Measurements from ENCODE around the gene EPHA3. TPM values are rescaled to one million over a fixed set of nuclear protein-coding genes. Genes with fewer than 3 reads are reported as not detected.

The EPHA3 gene
- total RNA-seq, 1 donor from 2014 or later: not detected

DNA sequence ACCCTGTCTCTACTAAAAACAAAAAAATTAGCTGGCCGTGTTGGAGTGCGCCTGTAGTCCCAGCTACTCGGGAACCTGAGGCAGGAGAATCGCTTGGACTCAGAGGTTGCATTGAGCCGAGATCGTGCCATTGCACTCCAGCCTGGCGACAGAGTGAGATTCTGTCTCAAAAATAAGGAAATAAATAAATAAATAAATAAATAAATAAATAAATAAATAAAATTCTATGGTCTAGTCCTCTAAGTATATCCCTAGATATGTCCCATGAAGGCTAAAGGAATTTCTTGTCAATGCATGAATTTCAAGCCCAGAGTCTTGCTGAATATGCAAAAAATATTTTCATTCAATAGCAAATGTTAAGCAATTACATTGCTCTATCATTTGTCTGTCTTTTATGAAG lies 149.0 kb downstream of the EPHA3 start:
- intact Hi-C loops (cut with micrococcal nuclease): no loop called here
- H3K4me3 Mint-ChIP-seq: no peak overlapping the region
- DNase-seq (ENCODE audit: low spot score): no peak
- no peak overlapping the region for H3K27ac Mint-ChIP-seq
- no peaks in the 10 kb centered on the region for H3K4me1 Mint-ChIP-seq (ENCODE audit: low read depth)
- no peaks in the 10 kb centered on the region for H3K36me3 Mint-ChIP-seq (ENCODE audit: low read depth)
- H3K27me3 Mint-ChIP-seq (ENCODE audit: insufficient read depth): no peaks in the 10 kb centered on the region
- H3K9me3 Mint-ChIP-seq: no peaks in the 10 kb centered on the region

DNA sequence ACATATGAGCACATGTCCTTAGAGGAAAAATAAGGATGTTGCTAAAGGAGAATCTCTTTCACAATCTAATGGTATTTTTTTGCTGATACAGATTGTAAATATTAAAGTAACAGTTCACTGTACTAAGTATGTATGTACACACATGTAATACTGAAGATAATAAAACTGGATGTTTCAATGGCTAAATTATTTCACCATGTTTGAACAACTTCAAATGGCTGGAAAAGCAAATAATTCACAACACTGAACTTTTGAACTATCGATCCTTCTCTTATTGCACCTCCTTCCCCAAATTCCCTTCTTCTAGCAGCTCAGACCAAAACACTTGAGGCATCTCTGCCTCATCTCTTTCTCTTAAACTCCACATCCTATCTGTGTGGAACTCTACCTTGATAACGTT lies 149.5 kb downstream of the EPHA3 start:
- DNase-seq (ENCODE audit: low spot score): no peak
- intact Hi-C loops (cut with micrococcal nuclease): no loop called here
- Mint-ChIP-seq H3K9me3 (no peaks in the 10 kb centered on the region), H3K36me3 (ENCODE audit: low read depth) (no peaks in the 10 kb centered on the region), H3K27ac (no peak overlapping the region), H3K4me3 (no peak overlapping the region), H3K4me1 (ENCODE audit: low read depth) (no peaks in the 10 kb centered on the region), H3K27me3 (ENCODE audit: insufficient read depth) (no peaks in the 10 kb centered on the region)

DNA sequence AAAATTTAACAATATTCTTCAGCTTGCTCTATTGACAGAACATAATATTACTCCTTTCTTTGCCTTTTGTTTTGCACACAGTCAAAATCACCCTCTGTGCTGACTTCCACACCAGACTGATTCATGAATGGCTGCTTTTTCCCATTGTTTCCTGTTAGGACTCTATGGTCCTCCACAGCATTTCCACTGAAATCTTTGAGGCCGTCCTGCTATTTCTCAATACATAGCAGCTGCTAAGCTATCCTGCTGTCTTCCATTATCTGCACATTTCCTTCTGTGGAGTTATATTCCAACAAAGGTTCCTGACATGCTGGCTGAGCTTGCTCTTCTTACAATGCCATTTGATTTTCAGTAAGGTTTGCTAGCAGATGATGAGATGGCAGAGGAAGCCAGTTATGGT lies 153.3 kb downstream of the EPHA3 start:
- no peaks in the 10 kb centered on the region for H3K27me3 Mint-ChIP-seq (ENCODE audit: insufficient read depth)
- intact Hi-C loops (cut with micrococcal nuclease): no loop called here
- no peak for DNase-seq (ENCODE audit: low spot score)
- H3K9me3 Mint-ChIP-seq: no peaks in the 10 kb centered on the region
- H3K4me3 Mint-ChIP-seq: no peak overlapping the region
- H3K36me3 Mint-ChIP-seq (ENCODE audit: low read depth): no peaks in the 10 kb centered on the region
- no peak overlapping the region for H3K27ac Mint-ChIP-seq
- no peaks in the 10 kb centered on the region for H3K4me1 Mint-ChIP-seq (ENCODE audit: low read depth)

DNA sequence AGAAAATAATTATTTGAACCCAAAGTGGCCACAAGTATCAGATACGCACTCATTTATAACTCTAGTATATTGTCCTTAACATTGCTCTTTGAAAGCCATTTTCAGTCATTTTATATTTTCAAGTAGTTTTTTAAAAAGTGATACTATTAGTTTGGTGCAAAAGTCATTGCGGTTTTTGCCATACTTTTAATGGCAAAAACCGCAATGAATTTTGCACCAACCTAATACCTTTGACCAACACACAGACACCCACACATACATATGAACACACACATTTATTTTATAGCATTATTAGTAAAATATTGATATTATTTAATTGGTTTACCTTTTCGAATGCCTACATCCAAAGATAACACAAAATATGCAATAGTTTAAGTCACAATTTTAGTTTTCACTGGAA lies 154.3 kb downstream of the EPHA3 start:
- no peak overlapping the region for H3K27ac Mint-ChIP-seq
- DNase-seq (ENCODE audit: low spot score): no peak
- H3K4me3 Mint-ChIP-seq: no peak overlapping the region
- no peaks in the 10 kb centered on the region for H3K4me1 Mint-ChIP-seq (ENCODE audit: low read depth)
- no peaks in the 10 kb centered on the region for H3K27me3 Mint-ChIP-seq (ENCODE audit: insufficient read depth)
- intact Hi-C loops (cut with micrococcal nuclease): no loop called here
- no peaks in the 10 kb centered on the region for H3K9me3 Mint-ChIP-seq
- no peaks in the 10 kb centered on the region for H3K36me3 Mint-ChIP-seq (ENCODE audit: low read depth)

DNA sequence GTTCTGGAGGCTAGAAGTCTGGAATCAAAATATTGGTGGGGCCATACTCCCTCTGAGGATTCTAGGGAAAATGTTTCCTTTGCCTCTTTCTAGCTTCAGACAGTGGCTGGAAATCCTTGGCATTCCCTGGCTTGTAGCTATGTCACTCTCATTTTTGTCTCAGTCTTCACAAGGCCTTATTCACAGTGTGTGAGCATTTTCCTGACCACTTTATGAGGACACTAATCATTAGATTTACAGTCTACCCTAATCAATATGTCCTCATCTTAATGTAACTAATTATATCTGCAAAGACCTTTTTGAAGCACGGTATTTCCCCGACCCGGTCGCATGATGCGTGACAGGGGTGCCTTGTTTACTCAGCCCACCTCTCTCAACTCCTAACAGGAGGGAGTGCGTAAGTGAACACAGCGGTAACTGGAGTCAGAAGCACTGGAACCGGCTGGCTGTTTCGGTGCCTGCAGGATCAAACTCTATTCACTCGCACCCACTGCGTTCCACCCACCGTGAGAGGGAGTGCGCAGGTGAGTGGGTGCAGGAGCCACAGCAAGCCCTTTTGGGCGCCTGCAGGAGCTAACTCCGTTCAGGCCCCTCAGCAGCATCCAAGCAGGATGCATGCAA lies 155.0 kb downstream of the EPHA3 start:
- intact Hi-C loops (cut with micrococcal nuclease): no loop called here
- Mint-ChIP-seq H3K4me3 (no peak overlapping the region), H3K4me1 (ENCODE audit: low read depth) (no peaks in the 10 kb centered on the region), H3K36me3 (ENCODE audit: low read depth) (no peaks in the 10 kb centered on the region), H3K27ac (no peak overlapping the region), H3K27me3 (ENCODE audit: insufficient read depth) (no peaks in the 10 kb centered on the region), H3K9me3 (no peaks in the 10 kb centered on the region)
- no peak for DNase-seq (ENCODE audit: low spot score)

DNA sequence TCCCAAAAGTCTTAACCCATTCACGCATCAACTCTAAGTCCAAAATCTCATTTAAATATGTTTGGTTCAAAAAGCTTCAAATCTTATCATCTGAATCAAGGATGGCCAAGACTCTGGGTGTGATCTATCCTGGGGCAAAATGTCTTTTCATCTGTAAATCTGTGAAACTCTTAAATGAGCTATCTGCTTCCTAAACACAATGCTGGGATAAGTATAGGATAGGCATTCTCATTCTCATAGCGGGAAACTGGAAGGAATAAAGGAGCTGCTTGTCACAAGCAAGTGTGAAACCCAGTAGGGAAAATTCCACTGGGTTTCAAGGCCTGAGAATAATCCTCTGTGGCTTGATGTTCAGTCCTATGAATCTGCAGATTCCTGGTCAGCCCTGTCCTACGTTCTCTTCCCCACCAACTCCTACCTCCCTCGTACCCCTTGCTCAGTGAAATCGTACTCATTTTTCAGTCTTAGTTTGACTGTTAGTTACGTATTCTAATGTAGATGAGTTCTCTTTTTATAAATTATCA lies 156.7 kb downstream of the EPHA3 start:
- DNase-seq (ENCODE audit: low spot score): no peak
- no peak overlapping the region for H3K27ac Mint-ChIP-seq
- intact Hi-C loops (cut with micrococcal nuclease): no loop called here
- no peaks in the 10 kb centered on the region for H3K27me3 Mint-ChIP-seq (ENCODE audit: insufficient read depth)
- H3K4me1 Mint-ChIP-seq (ENCODE audit: low read depth): no peaks in the 10 kb centered on the region
- no peak overlapping the region for H3K4me3 Mint-ChIP-seq
- no peaks in the 10 kb centered on the region for H3K9me3 Mint-ChIP-seq
- no peaks in the 10 kb centered on the region for H3K36me3 Mint-ChIP-seq (ENCODE audit: low read depth)

DNA sequence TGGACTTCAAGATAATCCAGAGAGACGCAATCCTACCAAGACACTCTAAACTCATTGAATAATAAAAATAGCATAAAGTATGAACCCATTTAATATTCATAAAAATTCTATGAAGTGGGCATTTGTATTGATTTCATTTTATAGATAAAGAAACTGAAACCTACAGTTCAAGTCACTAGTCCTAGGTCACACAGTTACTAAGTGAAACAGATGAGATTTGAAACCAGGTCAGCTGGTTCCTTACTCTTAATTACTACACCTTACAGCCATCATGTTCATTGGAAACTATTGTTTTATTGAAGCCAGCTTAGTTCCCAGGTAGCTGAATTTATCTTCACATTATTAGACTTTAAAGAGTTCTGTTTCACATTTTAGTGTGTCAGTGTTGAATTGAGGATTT lies 158.7 kb downstream of the EPHA3 start:
- no peaks in the 10 kb centered on the region for H3K9me3 Mint-ChIP-seq
- H3K4me1 Mint-ChIP-seq (ENCODE audit: low read depth): no peaks in the 10 kb centered on the region
- H3K27me3 Mint-ChIP-seq (ENCODE audit: insufficient read depth): no peaks in the 10 kb centered on the region
- DNase-seq (ENCODE audit: low spot score): no peak
- intact Hi-C loops (cut with micrococcal nuclease): no loop called here
- H3K36me3 Mint-ChIP-seq (ENCODE audit: low read depth): no peaks in the 10 kb centered on the region
- H3K4me3 Mint-ChIP-seq: no peak overlapping the region
- no peak overlapping the region for H3K27ac Mint-ChIP-seq

DNA sequence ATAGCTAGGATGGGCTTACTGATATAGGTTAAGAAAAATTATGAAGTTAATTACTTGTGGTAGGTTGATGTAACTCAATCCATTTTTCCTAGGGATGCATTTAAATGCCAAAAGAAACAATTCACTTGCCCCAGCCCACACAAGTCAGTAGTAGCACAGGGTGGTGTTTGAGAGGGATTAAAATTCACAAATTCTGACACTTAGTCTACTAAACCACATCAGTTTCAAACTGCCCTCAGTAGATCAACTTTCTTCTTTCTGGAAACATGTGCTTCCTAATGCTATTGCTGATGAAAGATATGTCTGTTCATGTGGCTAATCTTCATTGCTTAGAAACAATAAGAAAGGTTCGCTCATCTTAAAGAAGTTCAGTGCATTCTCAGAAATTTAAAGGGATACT lies 160.6 kb downstream of the EPHA3 start:
- DNase-seq (ENCODE audit: low spot score): no peak
- H3K36me3 Mint-ChIP-seq (ENCODE audit: low read depth): no peaks in the 10 kb centered on the region
- intact Hi-C loops (cut with micrococcal nuclease): no loop called here
- H3K9me3 Mint-ChIP-seq: no peaks in the 10 kb centered on the region
- H3K27me3 Mint-ChIP-seq (ENCODE audit: insufficient read depth): no peaks in the 10 kb centered on the region
- no peak overlapping the region for H3K27ac Mint-ChIP-seq
- H3K4me1 Mint-ChIP-seq (ENCODE audit: low read depth): no peaks in the 10 kb centered on the region
- H3K4me3 Mint-ChIP-seq: no peak overlapping the region

DNA sequence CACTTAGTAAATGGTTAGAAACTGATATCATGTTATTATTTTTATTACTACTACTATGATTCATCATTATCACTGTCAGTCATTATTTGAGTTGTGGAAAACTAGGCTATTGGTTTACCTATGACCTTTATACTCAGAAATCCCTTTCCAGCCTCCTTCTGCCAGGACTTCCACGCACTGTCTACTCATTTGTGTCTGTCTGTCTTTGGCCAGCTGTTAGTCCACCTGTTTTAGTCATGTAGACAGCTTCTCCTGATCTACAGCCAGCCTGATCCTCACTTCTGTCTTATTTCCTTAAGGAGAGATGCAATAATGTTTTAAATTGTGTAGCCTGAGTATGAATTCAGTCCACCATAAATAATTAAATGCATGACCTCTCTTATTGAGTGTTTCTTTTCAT lies 162.8 kb downstream of the EPHA3 start:
- H3K27me3 Mint-ChIP-seq (ENCODE audit: insufficient read depth): no peaks in the 10 kb centered on the region
- no peaks in the 10 kb centered on the region for H3K36me3 Mint-ChIP-seq (ENCODE audit: low read depth)
- H3K4me1 Mint-ChIP-seq (ENCODE audit: low read depth): no peaks in the 10 kb centered on the region
- no peak for DNase-seq (ENCODE audit: low spot score)
- H3K4me3 Mint-ChIP-seq: no peak overlapping the region
- H3K27ac Mint-ChIP-seq: no peak overlapping the region
- no peaks in the 10 kb centered on the region for H3K9me3 Mint-ChIP-seq
- intact Hi-C loops (cut with micrococcal nuclease): no loop called here

DNA sequence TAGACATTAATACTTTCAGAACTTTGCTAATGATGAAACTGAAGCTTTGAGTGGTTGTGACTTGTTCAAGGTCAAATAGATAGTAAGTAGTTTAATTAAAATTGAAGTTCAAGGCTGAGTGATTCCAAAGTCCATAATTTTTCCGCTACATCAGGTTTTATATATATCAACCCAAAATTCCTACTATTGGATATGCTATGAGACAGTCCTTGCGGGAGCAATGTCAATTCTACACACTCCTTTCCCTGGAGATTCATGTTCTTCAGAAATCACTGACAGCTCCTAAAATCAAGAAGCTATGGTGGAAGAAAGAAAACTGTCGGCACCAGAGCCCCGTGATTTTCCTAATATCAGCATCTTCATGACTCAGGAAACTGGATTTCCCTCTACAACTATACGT lies 167.6 kb downstream of the EPHA3 start:
- Mint-ChIP-seq H3K36me3 (ENCODE audit: low read depth) (no peaks in the 10 kb centered on the region), H3K4me3 (no peak overlapping the region), H3K27ac (no peak overlapping the region), H3K9me3 (no peaks in the 10 kb centered on the region), H3K27me3 (ENCODE audit: insufficient read depth) (no peaks in the 10 kb centered on the region), H3K4me1 (ENCODE audit: low read depth) (no peaks in the 10 kb centered on the region)
- intact Hi-C loops (cut with micrococcal nuclease): no loop called here
- DNase-seq (ENCODE audit: low spot score): no peak

DNA sequence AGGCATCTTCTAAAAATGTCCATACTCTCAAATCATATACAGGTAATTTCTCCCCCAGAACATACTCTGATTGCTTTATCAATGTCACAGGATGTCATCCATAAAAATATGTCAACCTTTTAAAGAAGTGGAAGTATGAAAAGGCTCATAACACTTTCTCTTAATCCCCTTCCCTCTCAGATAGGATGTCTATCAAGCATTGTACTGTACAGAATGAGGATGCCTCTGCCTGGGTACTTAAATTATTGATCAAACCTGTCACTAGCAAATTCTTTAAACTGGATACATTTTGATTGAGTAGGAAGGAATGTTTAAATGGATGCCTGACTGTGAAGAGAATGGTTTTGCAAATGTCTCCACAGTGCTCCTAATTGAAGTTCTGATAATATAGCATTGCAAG lies 168.7 kb downstream of the EPHA3 start:
- no peak overlapping the region for H3K4me3 Mint-ChIP-seq
- H3K4me1 Mint-ChIP-seq (ENCODE audit: low read depth): no peaks in the 10 kb centered on the region
- no peak overlapping the region for H3K27ac Mint-ChIP-seq
- H3K36me3 Mint-ChIP-seq (ENCODE audit: low read depth): no peaks in the 10 kb centered on the region
- H3K27me3 Mint-ChIP-seq (ENCODE audit: insufficient read depth): no peaks in the 10 kb centered on the region
- intact Hi-C loops (cut with micrococcal nuclease): no loop called here
- DNase-seq (ENCODE audit: low spot score): no peak
- no peaks in the 10 kb centered on the region for H3K9me3 Mint-ChIP-seq

DNA sequence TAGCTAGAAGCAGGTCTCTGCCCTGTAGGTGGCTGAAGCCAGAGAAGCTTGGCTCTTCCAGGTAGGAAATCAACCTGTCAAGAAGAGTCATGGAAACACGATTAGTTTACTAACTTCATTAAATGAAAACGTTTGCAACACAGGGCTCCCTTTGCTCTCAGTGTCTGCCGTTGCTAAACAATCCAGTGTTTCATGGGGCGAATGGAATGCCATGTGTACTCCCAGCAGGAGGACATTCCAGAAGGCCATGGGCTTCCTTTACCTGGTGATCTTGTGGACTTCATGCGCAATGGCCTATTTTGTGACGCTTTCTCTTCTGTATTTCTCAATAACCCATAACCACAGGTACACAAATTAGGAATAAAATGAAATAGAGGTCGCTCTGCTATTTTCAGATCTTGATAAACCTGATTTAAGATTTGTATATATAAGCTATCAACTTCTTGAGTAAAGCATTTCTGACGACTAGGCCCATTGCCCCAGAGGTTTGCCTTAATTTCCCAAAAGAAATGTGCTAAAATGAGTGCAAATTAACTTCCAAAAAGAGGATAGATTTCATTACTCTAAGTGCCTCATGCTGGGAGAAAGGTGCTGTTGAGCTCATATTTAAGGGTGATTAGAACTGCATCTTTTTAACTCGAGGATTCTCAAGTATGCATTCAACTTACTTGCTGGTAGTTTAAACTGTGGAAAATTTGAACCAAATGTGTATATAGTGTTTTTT lies 171.0 kb downstream of the EPHA3 start:
- Mint-ChIP-seq H3K4me1 (ENCODE audit: low read depth) (no peaks in the 10 kb centered on the region), H3K9me3 (no peaks in the 10 kb centered on the region), H3K27ac (no peak overlapping the region), H3K4me3 (no peak overlapping the region), H3K27me3 (ENCODE audit: insufficient read depth) (no peaks in the 10 kb centered on the region), H3K36me3 (ENCODE audit: low read depth) (no peaks in the 10 kb centered on the region)
- no peak for DNase-seq (ENCODE audit: low spot score)
- intact Hi-C loops (cut with micrococcal nuclease): no loop called here

DNA sequence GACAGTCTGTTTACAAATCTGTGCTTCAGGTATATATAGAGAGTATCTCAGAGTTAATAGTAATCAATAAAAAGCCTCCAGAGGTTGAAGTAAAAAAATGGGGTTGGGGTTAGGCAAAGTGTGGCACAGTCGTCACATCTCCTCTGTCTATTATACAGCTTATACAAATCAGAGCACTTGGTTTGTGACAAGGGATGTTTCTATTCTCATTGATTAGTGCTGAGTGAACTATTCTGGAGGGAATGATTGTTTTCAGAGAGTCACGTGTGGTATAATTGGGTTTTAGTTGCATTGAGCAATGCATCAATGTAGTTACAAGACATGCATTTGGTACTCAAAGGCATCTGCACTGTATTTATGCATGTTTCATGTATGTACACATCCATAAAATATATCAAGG lies 172.9 kb downstream of the EPHA3 start:
- H3K27ac Mint-ChIP-seq: no peak overlapping the region
- H3K36me3 Mint-ChIP-seq (ENCODE audit: low read depth): no peaks in the 10 kb centered on the region

More for the DNA sequence above, 172.9 kb downstream of the EPHA3 start:
- H3K27me3 Mint-ChIP-seq (ENCODE audit: insufficient read depth): no peaks in the 10 kb centered on the region
- intact Hi-C loops (cut with micrococcal nuclease): no loop called here
- no peak overlapping the region for H3K4me3 Mint-ChIP-seq
- no peak for DNase-seq (ENCODE audit: low spot score)
- H3K9me3 Mint-ChIP-seq: no peaks in the 10 kb centered on the region
- H3K4me1 Mint-ChIP-seq (ENCODE audit: low read depth): no peaks in the 10 kb centered on the region

Measured in activated T-helper 1 cell treated with anti-CD3 and anti-CD28 coated beads, Interleukin-12 subunit alpha, Interleukin-12 subunit beta, Interleukin-2, Interleukin-4 antibody, amounts not matched to agents 30 ng/mL and 10 ng/mL and 1 ng/mL, durations not matched to agents 14 hours and 24 hours and 36 hours (primary cell).